Suprapubic skin (tissue), 4 donors: Measurements from ENCODE around the gene MRPL12. TPM values are rescaled to one million over a fixed set of nuclear protein-coding genes. Genes with fewer than 3 reads are reported as not detected.

ENCODE experiments used
- DNase-seq, 2 donors: peaks; one replicate each; pipeline ENCODE4 v3.0.0-alpha.2; 2019; ENCODE audit warnings: low spot score in 2 of 2
- H3K27ac ChIP-seq: fragments of 200-600 bp; sonication (generic); one replicate; pipeline ENCODE4 v1.5.1; 2019
- H3K27me3 ChIP-seq: fragments of 200-600 bp; sonication (generic); one replicate; pipeline ENCODE4 v1.5.1; 2019
- H3K36me3 ChIP-seq: fragments of 200-600 bp; sonication (generic); one replicate; pipeline ENCODE4 v1.5.1; 2019
- H3K4me1 ChIP-seq: fragments of 200-600 bp; sonication (generic); one replicate; pipeline ENCODE4 v1.5.1; 2019
- H3K4me3 ChIP-seq: fragments of 200-600 bp; sonication (generic); one replicate; pipeline ENCODE4 v1.5.1; 2019; ENCODE audit warnings: mild to moderate bottlenecking
- H3K9me3 ChIP-seq: fragments of 200-600 bp; sonication (generic); one replicate; pipeline ENCODE4 v1.5.1; 2019
- EP300 ChIP-seq: sonication (generic); formaldehyde crosslinking; IDR thresholded peaks from one replicate; pipeline ENCODE4 v1.6.1; 2017; ENCODE audit warnings: antibody characterized with exemption
- POLR2A ChIP-seq, 2 donors: fragments of 450-650 bp; IDR thresholded peaks; one replicate each; pipeline ENCODE4 v1.6.1; 2017; ENCODE audit warnings: antibody characterized with exemption in 2 of 2, mild to moderate bottlenecking in 2 of 2, moderate library complexity in 2 of 2
- POLR2AphosphoS5 ChIP-seq, 3 donors: sonication (generic); formaldehyde crosslinking; IDR thresholded peaks; one replicate each; pipeline ENCODE4 v1.6.1; 2017; ENCODE audit warnings: antibody characterized with exemption in 3 of 3
- WGBS: methylation state at CpG from one replicate; pipeline ENCODE4 v1.1.5; 2018; 5-methylcytosine and 5-hydroxymethylcytosine counted together
- total RNA-seq, 4 donors: library from RNA; depleted of rRNA; stranded (reverse); fragments of >200 nt; gene quantifications; one replicate each; pipeline ENCODE4 v1.1.0, GENCODE V29; 2016
- TF ChIP-seq, protein P1 (sequence below), 2 donors: fragments of 200-600 bp in 1 of 2; fragments of 450-650 bp in 1 of 2; sonication (generic) in 1 of 2; IDR thresholded peaks; one replicate each; pipeline ENCODE4 v1.5.1; 2016 to 2019; ENCODE audit warnings: antibody characterized with exemption in 2 of 2, mild to moderate bottlenecking in 1 of 2, moderate library complexity in 1 of 2

The MRPL12 gene
- total RNA-seq, 4 donors from 2014 or later = 27.6 to 65.7 (median 52.1) TPM

- no peak overlapping the region for H3K4me3 ChIP-seq
- H3K27ac ChIP-seq = no peak overlapping the region
- DNase-seq = peak in 1 of 2 donors; percentile 63
- TF ChIP-seq, protein P1, sequence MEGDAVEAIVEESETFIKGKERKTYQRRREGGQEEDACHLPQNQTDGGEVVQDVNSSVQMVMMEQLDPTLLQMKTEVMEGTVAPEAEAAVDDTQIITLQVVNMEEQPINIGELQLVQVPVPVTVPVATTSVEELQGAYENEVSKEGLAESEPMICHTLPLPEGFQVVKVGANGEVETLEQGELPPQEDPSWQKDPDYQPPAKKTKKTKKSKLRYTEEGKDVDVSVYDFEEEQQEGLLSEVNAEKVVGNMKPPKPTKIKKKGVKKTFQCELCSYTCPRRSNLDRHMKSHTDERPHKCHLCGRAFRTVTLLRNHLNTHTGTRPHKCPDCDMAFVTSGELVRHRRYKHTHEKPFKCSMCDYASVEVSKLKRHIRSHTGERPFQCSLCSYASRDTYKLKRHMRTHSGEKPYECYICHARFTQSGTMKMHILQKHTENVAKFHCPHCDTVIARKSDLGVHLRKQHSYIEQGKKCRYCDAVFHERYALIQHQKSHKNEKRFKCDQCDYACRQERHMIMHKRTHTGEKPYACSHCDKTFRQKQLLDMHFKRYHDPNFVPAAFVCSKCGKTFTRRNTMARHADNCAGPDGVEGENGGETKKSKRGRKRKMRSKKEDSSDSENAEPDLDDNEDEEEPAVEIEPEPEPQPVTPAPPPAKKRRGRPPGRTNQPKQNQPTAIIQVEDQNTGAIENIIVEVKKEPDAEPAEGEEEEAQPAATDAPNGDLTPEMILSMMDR (IDR thresholded peaks at IDR 0.05) = no peak
- H3K27me3 ChIP-seq = no peaks in the 10 kb centered on the region
- peaks cover 34% of the 10 kb centered on the region for H3K36me3 ChIP-seq
- WGBS = 93% methylated on average over 8 of the region's 12 CpGs
- peaks cover 46% of the 10 kb centered on the region for H3K4me1 ChIP-seq
- H3K9me3 ChIP-seq = no peaks in the 10 kb centered on the region
Observed at GRCh38 chr17:81716674-81716996, 13.5 kb downstream of the MRPL12 start.

DNA sequence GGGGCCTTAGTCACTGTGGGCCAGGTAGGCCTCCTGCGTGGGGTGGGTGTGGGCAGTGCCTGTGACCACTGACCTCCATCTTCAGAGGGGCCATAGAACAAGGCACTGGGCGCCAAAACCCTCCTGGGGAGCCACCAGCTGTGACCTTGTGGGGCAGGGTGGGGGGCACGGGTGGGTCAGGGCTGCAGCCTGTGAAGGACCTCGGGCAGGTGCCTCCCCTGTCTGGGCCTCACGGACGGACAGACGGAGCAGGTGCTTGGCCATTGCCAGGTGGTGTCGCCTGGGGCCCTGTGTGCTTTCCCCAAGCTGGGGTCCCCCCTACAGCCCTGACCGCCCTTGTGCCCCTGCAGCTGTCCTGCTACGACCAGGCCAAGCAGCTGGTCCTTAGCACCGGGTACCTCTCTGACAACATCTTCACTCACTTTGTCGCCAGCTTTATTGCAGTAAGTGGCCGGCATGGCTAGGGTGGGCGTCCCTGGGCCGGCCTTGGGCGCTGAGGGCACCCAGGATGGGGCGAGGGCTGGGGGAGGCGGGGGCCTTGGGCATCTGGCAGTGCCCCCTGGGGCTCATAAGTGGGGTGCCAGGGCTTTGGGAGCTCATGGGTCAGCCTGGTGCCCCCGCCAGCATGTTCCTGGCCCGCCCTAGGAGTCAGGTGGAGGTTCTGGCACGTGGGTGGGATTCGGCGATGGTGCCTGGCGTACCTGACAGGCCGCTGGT, 14.0 kb downstream of the MRPL12 start:
- Histone ChIP-seq H3K9me3 (no peaks in the 10 kb centered on the region), H3K4me3 (no peak overlapping the region), H3K27me3 (no peaks in the 10 kb centered on the region), H3K36me3 (peaks cover 34% of the 10 kb centered on the region), H3K4me1 (peaks cover 48% of the 10 kb centered on the region), H3K27ac (no peak overlapping the region)
- WGBS = 100% methylated on average over 2 of the region's 25 CpGs
- TF ChIP-seq, protein P1 (IDR thresholded peaks at IDR 0.05) = no peak
- no peak for TF ChIP-seq POLR2AphosphoS5 (IDR thresholded peaks at IDR 0.05)
- TF ChIP-seq POLR2A (IDR thresholded peaks at IDR 0.05) = no peak
- TF ChIP-seq EP300 = no peak
- peak in 1 of 2 donors; percentile 62 for DNase-seq

DNA sequence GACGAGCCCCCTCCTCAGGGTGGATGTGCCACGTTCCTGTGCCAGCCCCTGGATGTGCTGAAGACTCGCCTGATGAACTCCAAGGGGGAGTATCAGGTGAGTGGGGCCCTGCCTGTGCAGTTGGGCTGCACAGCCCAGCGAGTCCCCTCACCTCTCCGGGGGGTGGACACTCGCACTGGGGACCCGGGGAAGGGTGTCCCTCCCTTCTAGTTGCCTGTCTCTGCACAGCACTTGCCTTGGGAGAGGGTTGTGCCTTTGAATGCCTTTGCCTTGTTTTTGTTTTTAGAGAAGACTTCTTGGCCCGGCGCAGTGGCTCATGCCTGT, 14.6 kb downstream of the MRPL12 start:
- Histone ChIP-seq H3K27ac (no peak overlapping the region), H3K27me3 (no peaks in the 10 kb centered on the region), H3K36me3 (peaks cover 34% of the 10 kb centered on the region), H3K4me1 (peaks cover 49% of the 10 kb centered on the region), H3K4me3 (no peak overlapping the region), H3K9me3 (no peaks in the 10 kb centered on the region)
- DNase-seq = no peak
- TF ChIP-seq POLR2A (IDR thresholded peaks at IDR 0.05) (no peak), EP300 (no peak), POLR2AphosphoS5 (IDR thresholded peaks at IDR 0.05) (no peak)
- TF ChIP-seq, protein P1 (IDR thresholded peaks at IDR 0.05) = no peak
- 96% methylated on average over 6 of the region's 9 CpGs for WGBS

DNA sequence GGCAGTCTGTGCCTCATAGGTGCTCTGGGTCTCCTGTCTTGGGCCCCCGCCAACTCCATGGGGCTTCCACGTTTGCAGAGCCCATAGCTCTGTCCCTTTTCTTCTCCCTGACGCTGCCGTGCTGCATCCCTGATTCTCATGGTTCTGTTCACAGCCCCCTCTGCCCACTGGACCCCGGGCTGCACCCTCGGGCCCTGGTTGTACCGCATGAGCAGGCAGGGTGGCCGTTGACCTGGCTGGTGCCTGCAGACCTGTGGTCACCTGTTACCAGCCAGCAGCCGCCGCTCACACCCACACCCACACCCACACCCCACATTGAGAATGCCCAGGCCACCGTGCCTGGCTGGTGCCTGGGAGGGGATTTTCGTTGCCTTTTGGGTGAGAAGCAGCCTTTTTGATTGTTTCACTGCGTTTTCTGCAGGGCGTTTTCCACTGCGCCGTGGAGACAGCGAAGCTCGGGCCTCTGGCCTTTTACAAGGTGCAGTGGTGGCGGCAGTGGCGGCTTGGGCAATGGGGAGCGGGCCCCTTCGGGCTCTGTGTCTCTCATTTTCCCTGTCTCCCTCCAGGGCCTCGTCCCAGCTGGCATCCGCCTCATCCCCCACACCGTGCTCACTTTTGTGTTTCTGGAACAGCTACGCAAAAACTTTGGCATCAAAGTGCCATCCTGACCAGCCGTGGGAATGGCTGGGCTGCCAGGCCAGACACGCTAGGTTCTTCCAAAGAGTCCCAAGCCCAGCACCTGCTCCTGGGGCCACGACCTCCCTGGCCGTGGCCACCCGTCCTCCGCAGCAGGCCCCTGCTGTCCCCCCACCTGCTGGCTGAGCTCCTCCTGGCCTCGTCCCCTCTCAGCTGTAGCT, 16.5 kb downstream of the MRPL12 start:
- TF ChIP-seq, protein P1 (IDR thresholded peaks at IDR 0.05) = no peak
- TF ChIP-seq EP300 = no peak
- no peak for TF ChIP-seq POLR2AphosphoS5 (IDR thresholded peaks at IDR 0.05)
- TF ChIP-seq POLR2A (IDR thresholded peaks at IDR 0.05) = no peak
- Histone ChIP-seq H3K4me3 (no peak overlapping the region), H3K27ac (no peak overlapping the region), H3K27me3 (no peaks in the 10 kb centered on the region), H3K4me1 (peaks cover 50% of the 10 kb centered on the region), H3K36me3 (peaks cover 34% of the 10 kb centered on the region), H3K9me3 (no peaks in the 10 kb centered on the region)
- no peak for DNase-seq
- 86% methylated on average over 32 of the region's 33 CpGs for WGBS

- 89% methylated on average over 21 of the region's 33 CpGs for WGBS
- peaks cover 45% of the 10 kb centered on the region for H3K4me1 ChIP-seq
- H3K27me3 ChIP-seq = no peaks in the 10 kb centered on the region
- no peak overlapping the region for H3K27ac ChIP-seq
- H3K36me3 ChIP-seq = peaks cover 30% of the 10 kb centered on the region
- TF ChIP-seq POLR2A (IDR thresholded peaks at IDR 0.05) (no peak), POLR2AphosphoS5 (IDR thresholded peaks at IDR 0.05) (no peak), EP300 (no peak)
- TF ChIP-seq, protein P1 (IDR thresholded peaks at IDR 0.05) = no peak
- H3K4me3 ChIP-seq = no peak overlapping the region
- peak in 1 of 2 donors; percentile 61 for DNase-seq
- H3K9me3 ChIP-seq = no peaks in the 10 kb centered on the region
Observed at GRCh38 chr17:81720267-81721071, 17.3 kb downstream of the MRPL12 start.
